ENCODE measurements around the gene TLN1.

DNA sequence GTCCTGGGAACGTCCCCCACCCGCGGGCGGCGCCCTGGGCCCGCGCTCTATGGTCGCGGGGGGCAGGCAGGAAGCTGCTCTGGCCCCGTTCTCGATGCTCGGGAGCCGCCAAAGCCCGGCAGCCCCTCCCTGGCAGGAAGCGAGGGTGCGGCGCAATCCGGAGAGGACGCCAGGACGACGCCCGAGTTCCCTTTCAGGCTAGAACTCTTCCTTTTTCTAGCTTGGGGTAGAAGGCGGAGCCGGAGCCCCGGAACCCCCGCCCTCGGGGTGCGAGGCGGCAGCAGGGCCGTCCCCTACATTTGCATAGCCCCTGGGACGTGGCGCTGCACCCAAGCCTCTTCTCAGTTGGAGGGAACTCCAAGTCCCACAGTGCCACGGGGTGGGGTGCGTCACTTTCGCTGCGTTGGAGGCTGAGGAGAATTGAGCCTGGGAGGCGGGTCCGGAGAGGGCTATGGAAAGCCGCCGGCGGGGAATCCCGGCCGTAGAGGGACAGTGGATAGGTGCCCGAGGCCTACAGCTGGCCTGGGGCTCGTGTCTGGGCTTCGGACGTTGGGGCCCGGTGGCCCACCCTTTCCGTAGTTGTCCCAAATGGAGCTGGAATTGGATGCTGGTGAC, at the start of gene TLN1, which contains the start of gene CREB3:
- TF ChIP-seq, protein P1, sequence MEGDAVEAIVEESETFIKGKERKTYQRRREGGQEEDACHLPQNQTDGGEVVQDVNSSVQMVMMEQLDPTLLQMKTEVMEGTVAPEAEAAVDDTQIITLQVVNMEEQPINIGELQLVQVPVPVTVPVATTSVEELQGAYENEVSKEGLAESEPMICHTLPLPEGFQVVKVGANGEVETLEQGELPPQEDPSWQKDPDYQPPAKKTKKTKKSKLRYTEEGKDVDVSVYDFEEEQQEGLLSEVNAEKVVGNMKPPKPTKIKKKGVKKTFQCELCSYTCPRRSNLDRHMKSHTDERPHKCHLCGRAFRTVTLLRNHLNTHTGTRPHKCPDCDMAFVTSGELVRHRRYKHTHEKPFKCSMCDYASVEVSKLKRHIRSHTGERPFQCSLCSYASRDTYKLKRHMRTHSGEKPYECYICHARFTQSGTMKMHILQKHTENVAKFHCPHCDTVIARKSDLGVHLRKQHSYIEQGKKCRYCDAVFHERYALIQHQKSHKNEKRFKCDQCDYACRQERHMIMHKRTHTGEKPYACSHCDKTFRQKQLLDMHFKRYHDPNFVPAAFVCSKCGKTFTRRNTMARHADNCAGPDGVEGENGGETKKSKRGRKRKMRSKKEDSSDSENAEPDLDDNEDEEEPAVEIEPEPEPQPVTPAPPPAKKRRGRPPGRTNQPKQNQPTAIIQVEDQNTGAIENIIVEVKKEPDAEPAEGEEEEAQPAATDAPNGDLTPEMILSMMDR (IDR thresholded peaks at IDR 0.05 in 4 of 5, conservative IDR thresholded peaks at IDR 0.05 in 1 of 5): no peak
- peak; percentile 75 to 92 for TF ChIP-seq POLR2A (IDR thresholded peaks at IDR 0.05)

Data from gastrocnemius medialis (tissue), 4 donors.